Naive thymus-derived CD8-positive, alpha-beta T cell (primary cell): ENCODE measurements around the gene EPB41L2. TPM values are rescaled to one million over a fixed set of nuclear protein-coding genes. Genes with fewer than 3 reads are reported as not detected.

Experiments used
- ATAC-seq, 2 donors: fragments of 150-1000 bp; cut with Tn5 transposase in 1 of 2; sonication (Bioruptor Pico), chemical (Tn5 transposase) in 1 of 2; 1 replicate in 1 of 2; 2 replicates in 1 of 2; pipeline ENCODE4 v1.10.0; 2021; ENCODE audit warnings: mild to moderate bottlenecking in 2 of 2, moderate library complexity in 2 of 2
- POLR2A ChIA-PET: fragments of 350-600 bp; sonication (Branson Sonifier 250); formaldehyde crosslinking; loops from one replicate; lab custom pipeline; 2021; ENCODE audit warnings: antibody characterized with exemption; lab: Charles Lee
- DNase-seq, 10 donors: peaks; one replicate each; pipeline versions ENCODE4 v3.0.0 to v3.0.0-alpha.2; 2020 to 2022
- H3K27ac Mint-ChIP-seq, 10 donors: one replicate each; pipeline ENCODE4 v1.8.0; 2020 to 2022; ENCODE audit warnings: mild to moderate bottlenecking in 10 of 10, mixed read lengths in 10 of 10, moderate library complexity in 4 of 10, inconsistent platforms in 1 of 10
- H3K27me3 Mint-ChIP-seq, 5 donors: one replicate each; pipeline ENCODE4 v1.8.0; 2021 to 2022; ENCODE audit warnings: mixed read lengths in 5 of 5
- H3K36me3 Mint-ChIP-seq, 3 donors: one replicate each; pipeline ENCODE4 v1.8.0; 2020 to 2022; ENCODE audit warnings: mixed read lengths in 3 of 3, mild to moderate bottlenecking in 2 of 3, inconsistent platforms in 1 of 3
- H3K4me1 Mint-ChIP-seq, 4 donors: one replicate each; pipeline ENCODE4 v1.8.0; 2021 to 2022; ENCODE audit warnings: mixed read lengths in 4 of 4
- H3K4me3 Mint-ChIP-seq, 10 donors: one replicate each; pipeline ENCODE4 v1.8.0; 2020 to 2022; ENCODE audit warnings: mild to moderate bottlenecking in 10 of 10, mixed read lengths in 10 of 10, moderate library complexity in 6 of 10, inconsistent platforms in 1 of 10
- H3K9me3 Mint-ChIP-seq, 9 donors: one replicate each; pipeline ENCODE4 v1.8.0; 2020 to 2022; ENCODE audit warnings: mixed read lengths in 9 of 9, mild to moderate bottlenecking in 3 of 9, inconsistent platforms in 1 of 9, moderate library complexity in 1 of 9
- polyA plus RNA-seq, 3 donors: library from polyadenylated mRNA; unstranded; fragments of 300-500 nt; fragmentation: Illumina TruSeq; gene quantifications; one replicate each; pipeline ENCODE4 v1.2.3, GENCODE V29; 2021
- total RNA-seq, 8 experiments: library from RNA in 2 of 8; stranded (reverse) in 2 of 8; gene quantifications; one replicate each; pipeline ENCODE4 v1.2.3 and lab custom pipeline; 2021 to 2026

Gene EPB41L2
- total and polyA plus RNA-seq, 5 experiments from 2014 or later: 1.8 to 31.1 (median 3.3) TPM

- H3K27me3 Mint-ChIP-seq: no peaks in the 10 kb centered on the region
- H3K36me3 Mint-ChIP-seq: peaks cover 0 to 7% (median 0%) of the 10 kb centered on the region in 3 donors
- DNase-seq (no peak), ATAC-seq (no peak)
- H3K9me3 Mint-ChIP-seq: peaks cover 0 to 8% (median 0%) of the 10 kb centered on the region in 9 donors
- H3K4me1 Mint-ChIP-seq: peaks cover 0 to 8% (median 3%) of the 10 kb centered on the region in 4 donors
- POLR2A ChIA-PET: no interaction called here
- no peak overlapping the region for H3K4me3 Mint-ChIP-seq
- no peak overlapping the region for H3K27ac Mint-ChIP-seq
Observed at GRCh38 chr6:130852844-130853554, 210.0 kb downstream of the EPB41L2 start.

DNA sequence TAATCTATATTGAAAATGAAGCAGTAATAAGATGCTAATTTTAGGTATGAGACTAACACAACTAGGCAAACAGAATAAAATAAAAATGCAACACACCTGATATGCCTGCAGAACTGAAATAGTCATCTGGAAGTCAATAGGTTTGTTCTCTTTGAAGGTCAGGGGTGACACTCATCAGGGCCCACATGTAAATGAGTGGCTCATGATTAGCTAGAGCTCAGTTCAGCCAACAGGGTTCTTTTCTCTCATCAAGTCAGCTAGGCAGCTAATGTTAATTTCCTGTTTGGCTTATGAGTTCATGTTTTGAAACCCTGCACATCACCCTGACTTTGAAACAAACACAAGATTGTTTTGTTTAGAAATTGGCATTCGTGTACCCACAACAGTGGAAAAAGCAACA, 212.0 kb downstream of the EPB41L2 start:
- peaks cover 0 to 7% (median 0%) of the 10 kb centered on the region in 9 donors for H3K9me3 Mint-ChIP-seq
- H3K36me3 Mint-ChIP-seq: peaks cover 0 to 7% (median 0%) of the 10 kb centered on the region in 3 donors
- ATAC-seq (no peak), DNase-seq (no peak)
- H3K4me3 Mint-ChIP-seq: no peak overlapping the region
- H3K4me1 Mint-ChIP-seq: peaks cover 0 to 13% (median 3%) of the 10 kb centered on the region in 4 donors
- no peaks in the 10 kb centered on the region for H3K27me3 Mint-ChIP-seq
- no peak overlapping the region for H3K27ac Mint-ChIP-seq
- POLR2A ChIA-PET: no interaction called here

DNA sequence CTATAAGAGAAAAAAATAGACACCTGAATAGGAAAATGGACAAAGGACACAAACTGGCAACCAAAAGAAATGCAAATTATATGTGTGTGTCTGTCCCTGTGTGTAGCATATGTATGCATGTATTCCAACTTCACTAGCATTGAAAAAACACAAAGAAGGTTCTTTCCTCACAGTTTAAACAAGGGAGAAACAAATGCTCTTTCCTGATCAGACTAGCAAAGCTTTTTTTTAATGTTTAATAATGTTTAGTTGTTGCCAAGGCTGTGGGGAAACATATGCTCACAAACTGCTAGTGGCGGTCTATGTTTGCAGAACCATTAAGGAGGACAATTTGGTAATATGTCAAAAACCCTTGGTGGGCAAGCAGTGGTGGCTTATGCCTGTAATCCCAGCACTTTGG, 213.5 kb downstream of the EPB41L2 start:
- Mint-ChIP-seq H3K4me3 (no peak overlapping the region), H3K27me3 (no peaks in the 10 kb centered on the region), H3K4me1 (peaks cover 0 to 13% (median 3%) of the 10 kb centered on the region in 4 donors), H3K27ac (no peak overlapping the region), H3K9me3 (no peaks in the 10 kb centered on the region), H3K36me3 (peaks cover 0 to 3% (median 0%) of the 10 kb centered on the region in 3 donors)
- POLR2A ChIA-PET: no interaction called here
- ATAC-seq (no peak), DNase-seq (no peak)

DNA sequence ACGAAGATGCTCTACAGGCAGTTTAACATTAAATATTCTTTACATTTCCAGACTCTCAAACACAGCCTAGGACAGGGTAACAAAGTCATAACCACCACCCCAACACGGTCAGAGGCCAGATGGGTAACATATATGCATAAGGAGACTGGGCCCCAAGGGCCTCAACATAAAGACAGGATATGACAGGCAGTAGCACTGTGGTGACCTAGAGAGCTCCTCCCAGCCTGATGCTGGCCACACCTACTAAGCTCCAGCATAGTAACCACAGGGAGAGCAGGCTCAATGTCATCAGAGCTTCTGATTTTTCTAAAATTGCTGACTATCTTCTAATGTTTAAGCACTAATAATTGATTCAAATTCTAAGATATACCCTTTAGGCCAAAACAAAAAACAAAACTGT, 214.1 kb downstream of the EPB41L2 start:
- H3K4me1 Mint-ChIP-seq: peaks cover 0 to 13% (median 3%) of the 10 kb centered on the region in 4 donors
- no peaks in the 10 kb centered on the region for H3K36me3 Mint-ChIP-seq
- DNase-seq (peak in 1 of 10 donors; percentile 7), ATAC-seq (peak in 1 of 2 donors; percentile 76)
- POLR2A ChIA-PET: no interaction called here
- no peaks in the 10 kb centered on the region for H3K9me3 Mint-ChIP-seq
- no peak overlapping the region for H3K4me3 Mint-ChIP-seq
- H3K27ac Mint-ChIP-seq: no peak overlapping the region
- no peaks in the 10 kb centered on the region for H3K27me3 Mint-ChIP-seq

GRCh38 chr6:130847001-130847910, 215.8 kb downstream of the EPB41L2 start:
- Mint-ChIP-seq H3K27ac (peak overlapping the region in 1 of 10 donors; percentile 23), H3K27me3 (no peaks in the 10 kb centered on the region), H3K36me3 (no peaks in the 10 kb centered on the region), H3K4me3 (peak overlapping the region in 1 of 10 donors; percentile 29), H3K9me3 (no peaks in the 10 kb centered on the region), H3K4me1 (peaks cover 0 to 13% (median 4%) of the 10 kb centered on the region in 4 donors)
- POLR2A ChIA-PET: no interaction called here
- no peak for ATAC-seq
- no peak for DNase-seq

DNA sequence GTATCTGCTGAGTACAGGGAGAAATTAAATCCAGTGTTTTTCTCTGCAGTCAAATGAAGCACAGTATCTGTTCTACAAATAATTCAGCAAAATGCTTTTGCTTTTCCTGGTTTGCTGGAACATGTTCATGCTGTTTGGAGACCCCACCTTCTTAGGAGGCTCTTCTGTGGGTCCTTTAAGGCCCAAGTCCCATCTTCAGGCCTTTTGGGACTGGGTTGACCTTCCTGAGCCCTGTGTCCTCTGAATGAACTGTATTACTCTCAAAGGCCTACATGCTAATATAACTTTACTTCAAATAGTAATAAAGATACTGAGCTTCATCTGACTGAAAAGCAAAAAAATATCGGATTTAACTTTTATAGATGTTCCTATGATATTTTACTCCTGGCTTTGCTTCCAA, 216.5 kb downstream of the EPB41L2 start:
- ATAC-seq (no peak), DNase-seq (no peak)
- Mint-ChIP-seq H3K27ac (no peak overlapping the region), H3K9me3 (no peaks in the 10 kb centered on the region), H3K4me1 (peaks cover 0 to 13% (median 3%) of the 10 kb centered on the region in 4 donors), H3K4me3 (no peak overlapping the region), H3K27me3 (no peaks in the 10 kb centered on the region), H3K36me3 (no peaks in the 10 kb centered on the region)
- POLR2A ChIA-PET: no interaction called here

GRCh38 chr6:130843575-130844320, 219.3 kb downstream of the EPB41L2 start:
- ATAC-seq: peak; percentile 68 to 72
- H3K4me3 Mint-ChIP-seq: no peak overlapping the region
- POLR2A ChIA-PET: no interaction called here
- no peak overlapping the region for H3K27ac Mint-ChIP-seq
- DNase-seq: peak in 5 of 10 donors; percentile 13 to 67 (median 65)
- H3K9me3 Mint-ChIP-seq: no peaks in the 10 kb centered on the region
- H3K27me3 Mint-ChIP-seq: no peaks in the 10 kb centered on the region
- H3K4me1 Mint-ChIP-seq: peaks cover 0 to 9% (median 3%) of the 10 kb centered on the region in 4 donors
- no peaks in the 10 kb centered on the region for H3K36me3 Mint-ChIP-seq

DNA sequence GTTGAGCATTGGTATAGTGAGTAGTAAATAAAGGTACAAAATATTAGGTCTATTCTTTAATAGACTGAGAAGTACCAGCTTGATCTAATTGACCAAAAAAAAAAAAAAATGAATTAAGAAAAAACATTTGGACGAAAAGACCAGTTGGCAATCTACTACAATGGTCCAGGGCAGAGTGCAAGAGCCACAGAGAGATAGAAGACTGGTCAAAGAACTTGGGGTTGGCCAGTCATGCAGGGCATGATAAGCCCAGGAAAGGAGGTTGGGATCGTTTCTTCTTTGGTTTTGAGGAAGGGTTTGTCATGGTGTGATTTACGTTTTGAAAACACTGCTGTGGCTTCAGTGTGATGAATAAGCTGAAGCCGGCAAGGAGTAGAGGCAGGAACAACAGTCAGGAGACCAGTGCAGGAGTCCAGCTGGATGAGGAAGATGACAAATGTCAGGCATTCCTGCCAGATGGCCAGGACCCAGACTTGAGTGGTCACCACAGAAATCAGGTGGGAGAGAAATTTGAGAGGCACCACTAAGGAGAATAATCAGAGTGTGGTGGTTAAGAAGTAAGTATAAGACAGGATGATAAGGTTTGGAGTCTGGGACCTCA, 221.8 kb downstream of the EPB41L2 start:
- Mint-ChIP-seq H3K4me3 (no peak overlapping the region), H3K4me1 (peaks cover 0 to 2% (median 1%) of the 10 kb centered on the region in 4 donors), H3K9me3 (no peaks in the 10 kb centered on the region), H3K27me3 (no peaks in the 10 kb centered on the region), H3K36me3 (no peaks in the 10 kb centered on the region), H3K27ac (peak overlapping the region in 1 of 10 donors; percentile 23)
- DNase-seq (no peak), ATAC-seq (no peak)
- POLR2A ChIA-PET: no interaction called here

DNA sequence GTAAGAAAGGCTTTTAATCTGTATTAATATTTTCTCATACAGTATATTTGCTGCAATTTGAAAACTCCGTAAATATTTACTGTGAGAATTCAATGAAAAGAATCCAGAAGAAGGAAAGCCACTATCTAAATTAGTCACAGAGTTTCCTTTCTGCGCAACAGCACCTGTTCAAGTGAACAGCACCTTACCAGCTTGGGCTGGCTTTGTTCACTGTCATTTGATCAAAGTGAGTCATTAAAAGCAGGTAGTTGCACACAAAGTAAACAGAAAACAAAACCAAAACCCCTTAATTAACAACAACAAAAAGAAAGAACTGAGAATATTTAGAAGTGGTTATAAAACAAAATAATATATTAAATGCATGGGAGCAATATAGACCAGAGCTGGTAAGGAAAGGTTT, 223.0 kb downstream of the EPB41L2 start:
- peaks cover 0 to 2% (median 1%) of the 10 kb centered on the region in 4 donors for H3K4me1 Mint-ChIP-seq
- H3K27ac Mint-ChIP-seq: no peak overlapping the region
- POLR2A ChIA-PET: no interaction called here
- ATAC-seq (no peak), DNase-seq (no peak)
- no peaks in the 10 kb centered on the region for H3K9me3 Mint-ChIP-seq
- no peaks in the 10 kb centered on the region for H3K27me3 Mint-ChIP-seq
- no peak overlapping the region for H3K4me3 Mint-ChIP-seq
- no peaks in the 10 kb centered on the region for H3K36me3 Mint-ChIP-seq

GRCh38 chr6:130839379-130839778, 223.7 kb downstream of the EPB41L2 start:
- no peak overlapping the region for H3K4me3 Mint-ChIP-seq
- DNase-seq (no peak), ATAC-seq (no peak)
- POLR2A ChIA-PET: no interaction called here
- H3K27ac Mint-ChIP-seq: no peak overlapping the region
- H3K36me3 Mint-ChIP-seq: no peaks in the 10 kb centered on the region
- H3K9me3 Mint-ChIP-seq: no peaks in the 10 kb centered on the region
- peaks cover 0 to 2% (median 1%) of the 10 kb centered on the region in 4 donors for H3K4me1 Mint-ChIP-seq
- no peaks in the 10 kb centered on the region for H3K27me3 Mint-ChIP-seq

DNA sequence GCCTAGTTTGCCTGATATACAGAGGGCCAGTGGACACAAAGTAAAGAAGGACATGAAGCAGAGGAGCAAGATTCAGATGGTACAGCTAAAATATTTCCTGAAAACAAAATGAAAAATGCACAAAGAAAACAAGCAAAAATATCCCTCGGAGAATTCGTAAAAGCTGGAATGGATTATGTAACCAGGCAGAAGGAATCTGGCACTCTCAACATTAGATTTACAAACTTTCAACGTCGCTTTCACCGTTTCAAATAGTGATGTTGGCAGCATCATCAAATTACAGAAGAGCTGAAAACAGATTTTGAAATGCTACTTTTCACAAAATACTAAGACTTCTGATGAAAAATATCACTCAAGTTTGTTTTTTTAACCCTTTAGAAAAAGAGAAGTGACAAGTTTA, 224.1 kb downstream of the EPB41L2 start:
- Mint-ChIP-seq H3K4me3 (no peak overlapping the region), H3K36me3 (no peaks in the 10 kb centered on the region), H3K9me3 (no peaks in the 10 kb centered on the region), H3K27me3 (no peaks in the 10 kb centered on the region), H3K27ac (no peak overlapping the region), H3K4me1 (peaks cover 0 to 2% (median 1%) of the 10 kb centered on the region in 4 donors)
- POLR2A ChIA-PET: no interaction called here
- ATAC-seq (no peak), DNase-seq (no peak)

GRCh38 chr6:130838250-130838860, 224.7 kb downstream of the EPB41L2 start:
- no peaks in the 10 kb centered on the region for H3K36me3 Mint-ChIP-seq

More at GRCh38 chr6:130838250-130838860, 224.7 kb downstream of the EPB41L2 start:
- POLR2A ChIA-PET: no interaction called here
- Mint-ChIP-seq H3K27me3 (no peaks in the 10 kb centered on the region), H3K4me3 (no peak overlapping the region), H3K4me1 (peaks cover 0 to 2% (median under 1%) of the 10 kb centered on the region in 4 donors), H3K27ac (no peak overlapping the region), H3K9me3 (no peaks in the 10 kb centered on the region)
- no peak for ATAC-seq
- DNase-seq: no peak
